HepG2 (cell line): ENCODE results near the gene KIF23. TPM values are rescaled to one million over a fixed set of nuclear protein-coding genes. Genes with fewer than 3 reads are reported as not detected.

ENCODE experiments used
- ATAC-seq: fragments of 200-7000 bp; cut with Tn5 transposase; 3 replicates; pipeline ENCODE4 v1.9.1; 2020; ENCODE audit warnings: mild to moderate bottlenecking, moderate library complexity
- BruUV-seq: library from RNA; stranded (reverse); fragments of 400-500 nt; replicated peaks from 2 replicates; lab custom pipeline; 2021; lab: Mats Ljungman, UMichigan
- CTCF ChIA-PET: fragments of 300-600 bp; formaldehyde crosslinking; extraction: SDS; loops from one replicate; lab custom pipeline; 2021; ENCODE audit warnings: low total read pairs, inconsistent platforms, low intra/inter-chr PET ratio; lab: Yijun Ruan, JAX
- POLR2A ChIA-PET: fragments of 350-600 bp; sonication (Branson Sonifier 250); formaldehyde crosslinking; loops from one replicate; lab custom pipeline; 2020; ENCODE audit warnings: antibody characterized with exemption, inconsistent platforms; lab: Yijun Ruan, JAX
- DNase-seq: peaks from one replicate; pipeline ENCODE4 v3.0.0-alpha.2; 2015; ENCODE audit warnings: low spot score
- FAIRE-seq: peaks from 3 replicates; lab custom pipeline; 2011; peaks lifted over from hg19 to GRCh38; lab: Jason Lieb, UNC
- H2AFZ ChIP-seq: one replicate; pipeline ENCODE4 v1.6.1; 2011; ENCODE audit warnings: low read length, inconsistent platforms
- H3K27ac ChIP-seq: fragments of 300-600 bp; 3 replicates; pipeline ENCODE4 v1.8.0; 2011; ENCODE audit warnings: mixed run types, mild to moderate bottlenecking, mixed read lengths, low read length, inconsistent platforms; ENCODE audit not compliant: insufficient read depth; ENCODE audit errors: extremely low read length
- H3K27me3 ChIP-seq, 2 experiments: fragments of 200-600 bp in 1 of 2; 2 replicates in 1 of 2; 3 replicates in 1 of 2; pipeline versions ENCODE4 v1.6.0 to v1.8.0; 2011; ENCODE audit warnings: low read length in 2 of 2, mild to moderate bottlenecking in 2 of 2, moderate library complexity in 2 of 2, inconsistent platforms in 1 of 2; ENCODE audit not compliant: insufficient read depth in 2 of 2, control insufficient read depth in 1 of 2
- H3K36me3 ChIP-seq, 2 experiments: fragments of 200-600 bp in 1 of 2; replicated peaks in 1 of 2; 2 replicates in 1 of 2; 3 replicates in 1 of 2; pipeline versions ENCODE4 v1.5.1 to v1.8.0; 2011; ENCODE audit warnings: low read length in 2 of 2, inconsistent platforms in 1 of 2; ENCODE audit not compliant: insufficient read depth in 2 of 2, control insufficient read depth in 1 of 2
- H3K4me1 ChIP-seq: 2 replicates; pipeline ENCODE4 v1.5.1; 2012; ENCODE audit warnings: low read length, inconsistent platforms; ENCODE audit not compliant: insufficient read depth
- H3K4me2 ChIP-seq: 2 replicates; pipeline ENCODE4 v1.6.0; 2011; ENCODE audit warnings: low read depth, low read length, inconsistent platforms
- H3K4me3 ChIP-seq, 3 experiments: fragments of 200-600 bp in 1 of 3; sonication (generic), shearing (Covaris generic) in 1 of 3; replicated peaks in 1 of 3; 2 replicates each; pipeline ENCODE4 v1.5.1; 2011 to 2016; ENCODE audit warnings: low read length in 3 of 3, inconsistent platforms in 2 of 3, low read depth in 2 of 3, mild to moderate bottlenecking in 2 of 3, control low read depth in 1 of 3, mixed read lengths in 1 of 3; ENCODE audit not compliant: insufficient read depth in 1 of 3
- H3K79me2 ChIP-seq: one replicate; pipeline ENCODE4 v1.6.1; 2011; ENCODE audit warnings: low read length, inconsistent platforms; ENCODE audit not compliant: insufficient read depth
- H3K9ac ChIP-seq: 2 replicates; pipeline ENCODE4 v1.6.0; 2011; ENCODE audit warnings: mild to moderate bottlenecking, low read depth, low read length, inconsistent platforms; ENCODE audit not compliant: insufficient read depth
- H3K9me3 ChIP-seq: 2 replicates; pipeline ENCODE4 v1.5.1; 2012; ENCODE audit warnings: mild to moderate bottlenecking, low read length
- H4K20me1 ChIP-seq: 2 replicates; pipeline ENCODE4 v1.6.0; 2011; ENCODE audit warnings: inconsistent platforms, mild to moderate bottlenecking, low read length, moderate library complexity; ENCODE audit not compliant: insufficient read depth
- EHMT2 ChIP-seq: fragments of 200-600 bp; sonication (generic); IDR thresholded peaks from 2 replicates; pipeline ENCODE4 v1.7.0; 2017; ENCODE audit warnings: antibody characterized with exemption, low read depth, low read length, borderline replicate concordance
- FLYWCH1 ChIP-seq: sonication (generic); formaldehyde crosslinking; IDR thresholded peaks from 2 replicates; pipeline ENCODE4 v1.8.1; 2023; ENCODE audit warnings: mild to moderate bottlenecking, missing genetic modification reagents
- HNRNPK ChIP-seq: fragments of 200-400 bp; formaldehyde crosslinking; IDR thresholded peaks from 2 replicates; pipeline ENCODE4 v1.6.1; 2018; ENCODE audit warnings: low read length, low read depth, moderate library complexity, mild to moderate bottlenecking; ENCODE audit not compliant: poor library complexity, severe bottlenecking
- MEIS2 ChIP-seq: sonication (generic); formaldehyde crosslinking; IDR thresholded peaks from 2 replicates; pipeline ENCODE4 v1.9.0; 2021; ENCODE audit warnings: mild to moderate bottlenecking, missing genetic modification reagents
- NBN ChIP-seq: fragments of 450-650 bp; conservative IDR thresholded peaks from 2 replicates; pipeline ENCODE4 v1.6.1; 2017
- SIN3A ChIP-seq: IDR thresholded peaks from 2 replicates; pipeline ENCODE4 v1.6.1; 2011; ENCODE audit warnings: low read depth, mild to moderate bottlenecking, control low read depth, low read length, borderline replicate concordance
- SP1 ChIP-seq, 2 experiments: fragments of 450-650 bp in 1 of 2; sonication (generic) in 1 of 2; formaldehyde crosslinking in 1 of 2; IDR thresholded peaks; 2 replicates each; pipeline versions ENCODE4 v1.4.0 to v1.6.1; 2016 to 2020; ENCODE audit warnings: missing genetic modification reagents in 1 of 2
- ZNF335 ChIP-seq: sonication (generic); formaldehyde crosslinking; IDR thresholded peaks from 2 replicates; pipeline ENCODE4 v1.4.0; 2020; ENCODE audit warnings: missing genetic modification reagents
- ZNF761 ChIP-seq: sonication (generic); formaldehyde crosslinking; conservative IDR thresholded peaks from 2 replicates; pipeline ENCODE4 v1.4.0; 2020; ENCODE audit warnings: mild to moderate bottlenecking, missing genetic modification reagents
- WGBS: methylation state at CpG from one replicate; pipeline ENCODE4 v1.1.6; 2017; ENCODE audit warnings: low lambda C conversion rate; 5-methylcytosine and 5-hydroxymethylcytosine counted together
- in situ Hi-C: cut with HindIII; loops from 2 replicates; pipeline ENCODE4 v1.10.0; 2017; ENCODE audit warnings: low pct_unique_long_range_greater_than_20kb; ENCODE audit not compliant: extremely low pct_ligation_motif_present
- intact Hi-C: fragments of 100-400 bp; cut with micrococcal nuclease; formaldehyde crosslinking; loops from one replicate; pipeline ENCODE4 v1.10.0; 2022; ENCODE audit not compliant: unreplicated experiment
- polyA plus RNA-seq, 8 experiments: library from polyadenylated mRNA; depleted of rRNA in 3 of 8; stranded (reverse) in 7 of 8; unstranded in 1 of 8; fragments of >200 nt; fragmentation: Illumina TruSeq in 4 of 8; extraction: Trizol in 4 of 8; gene quantifications; 2 replicates each; pipeline versions ENCODE4 v1.2.1 to v1.2.3, GENCODE V29; 2011 to 2016; ENCODE audit warnings: low read depth in 4 of 8, missing spikeins in 1 of 8, mixed read lengths in 1 of 8; ENCODE audit not compliant: insufficient read depth in 1 of 8
- total RNA-seq, 5 experiments: library from RNA; depleted of rRNA; stranded (reverse); fragments of >200 nt; fragmentation: Illumina TruSeq; extraction: Trizol; gene quantifications; 2 replicates each; pipeline ENCODE4 v1.2.3, GENCODE V29; 2016; ENCODE audit warnings: low read depth in 1 of 5
- TF ChIP-seq, protein P1 (sequence below): sonication (generic); formaldehyde crosslinking; IDR thresholded peaks from 2 replicates; pipeline ENCODE4 v1.4.0; 2020; ENCODE audit warnings: mild to moderate bottlenecking, missing genetic modification reagents
- TF ChIP-seq, protein P2 (sequence below): sonication (generic); formaldehyde crosslinking; IDR thresholded peaks from 2 replicates; pipeline ENCODE4 v1.8.1; 2022; ENCODE audit warnings: mild to moderate bottlenecking, missing genetic modification reagents
- TF ChIP-seq, protein P3 (sequence below): sonication (generic); formaldehyde crosslinking; IDR thresholded peaks from 2 replicates; pipeline ENCODE4 v1.4.0; 2020; ENCODE audit warnings: missing genetic modification reagents
- TF ChIP-seq, protein P4 (sequence below): sonication (generic); formaldehyde crosslinking; IDR thresholded peaks from 2 replicates; pipeline ENCODE4 v1.4.0; 2020; ENCODE audit warnings: low read depth, mild to moderate bottlenecking, missing genetic modification reagents

The KIF23 gene
- total and polyA plus RNA-seq, 2 of the 13 experiments (the other 11 are each of a cell fraction or from before 2014, with no cell fraction given) = 11.3 to 38.1 TPM

DNA sequence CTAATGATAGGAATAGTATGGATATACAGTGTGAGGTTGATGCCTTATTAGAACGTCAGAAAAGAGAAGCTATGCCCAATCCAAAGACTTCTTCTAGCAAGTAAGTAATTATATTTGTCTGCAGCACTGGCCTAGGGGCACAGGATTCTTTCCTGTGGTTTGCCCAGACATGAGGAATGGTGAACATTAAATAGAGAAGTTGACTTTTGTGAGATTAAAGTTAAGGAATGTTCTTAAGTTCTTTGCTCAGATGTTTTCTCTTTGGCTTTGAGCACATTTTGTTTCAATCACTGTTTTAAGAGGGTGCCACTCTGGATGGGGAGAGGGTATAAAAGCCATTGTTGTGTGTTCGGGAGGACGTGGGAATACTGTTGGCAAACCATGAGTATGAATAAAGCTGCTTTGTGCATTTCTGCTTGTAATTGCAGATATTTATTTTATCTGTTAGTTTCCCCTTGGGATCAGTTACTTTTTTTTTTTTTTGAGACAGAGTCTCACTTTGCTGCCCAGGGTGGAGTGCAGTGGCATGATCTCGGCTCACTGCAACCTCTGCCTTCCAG lies 8.3 kb downstream of the KIF23 start (continued):
- TF ChIP-seq, protein P1, sequence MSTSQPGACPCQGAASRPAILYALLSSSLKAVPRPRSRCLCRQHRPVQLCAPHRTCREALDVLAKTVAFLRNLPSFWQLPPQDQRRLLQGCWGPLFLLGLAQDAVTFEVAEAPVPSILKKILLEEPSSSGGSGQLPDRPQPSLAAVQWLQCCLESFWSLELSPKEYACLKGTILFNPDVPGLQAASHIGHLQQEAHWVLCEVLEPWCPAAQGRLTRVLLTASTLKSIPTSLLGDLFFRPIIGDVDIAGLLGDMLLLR = no peak
- no peak for TF ChIP-seq ZNF335 (CRISPR knock-in tag)
- TF ChIP-seq, protein P2, sequence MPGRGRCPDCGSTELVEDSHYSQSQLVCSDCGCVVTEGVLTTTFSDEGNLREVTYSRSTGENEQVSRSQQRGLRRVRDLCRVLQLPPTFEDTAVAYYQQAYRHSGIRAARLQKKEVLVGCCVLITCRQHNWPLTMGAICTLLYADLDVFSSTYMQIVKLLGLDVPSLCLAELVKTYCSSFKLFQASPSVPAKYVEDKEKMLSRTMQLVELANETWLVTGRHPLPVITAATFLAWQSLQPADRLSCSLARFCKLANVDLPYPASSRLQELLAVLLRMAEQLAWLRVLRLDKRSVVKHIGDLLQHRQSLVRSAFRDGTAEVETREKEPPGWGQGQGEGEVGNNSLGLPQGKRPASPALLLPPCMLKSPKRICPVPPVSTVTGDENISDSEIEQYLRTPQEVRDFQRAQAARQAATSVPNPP = no peak

DNA sequence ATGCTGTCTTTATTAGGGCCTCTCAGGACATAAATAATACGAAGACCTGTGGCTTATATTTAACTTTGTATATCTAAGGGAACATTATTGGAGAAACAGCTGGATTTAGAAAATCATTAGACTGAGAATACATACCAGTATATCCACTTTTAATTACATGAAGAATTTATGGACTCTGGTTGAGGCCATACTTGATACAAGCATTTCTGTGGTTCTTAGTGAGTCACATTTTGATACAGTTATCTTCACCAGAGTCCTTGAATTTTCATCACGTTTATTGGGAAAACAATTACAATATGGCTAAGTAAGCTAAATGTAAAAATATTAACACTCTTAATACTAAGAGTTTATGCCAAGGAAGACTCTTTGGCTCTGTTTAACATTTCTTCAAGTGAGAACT lies 9.9 kb downstream of the KIF23 start:
- ChIA-PET CTCF (no interaction called here), POLR2A (no interaction called here)
- Histone ChIP-seq H3K27ac (no peak overlapping the region), H3K4me3 (no peak overlapping the region), H3K27me3 (no peaks in the 10 kb centered on the region), H2AFZ (no peak overlapping the region), H3K4me2 (no peak overlapping the region), H3K36me3 (peaks cover 8 to 64% of the 10 kb centered on the region in 2 experiments), H3K9ac (no peak overlapping the region), H4K20me1 (no peaks in the 10 kb centered on the region), H3K9me3 (no peaks in the 10 kb centered on the region), H3K79me2 (no peaks in the 10 kb centered on the region), H3K4me1 (no peaks in the 10 kb centered on the region)
- no TSS peak for BruUV-seq
- ATAC-seq (no peak), FAIRE-seq (no peak), DNase-seq (no peak)
- in situ Hi-C loops = no loop called here
- no peak for TF ChIP-seq FLYWCH1
- no peak for TF ChIP-seq ZNF761
- TF ChIP-seq HNRNPK = no peak
- no peak for TF ChIP-seq SIN3A
- TF ChIP-seq MEIS2 (CRISPR knock-in tag) = no peak
- TF ChIP-seq, protein P1 = no peak
- no peak for TF ChIP-seq SP1 (IDR thresholded peaks at IDR 0.05)
- TF ChIP-seq SP1 (CRISPR knock-in tag; IDR thresholded peaks at IDR 0.05) = no peak
- TF ChIP-seq EHMT2 = no peak
- TF ChIP-seq, protein P3, sequence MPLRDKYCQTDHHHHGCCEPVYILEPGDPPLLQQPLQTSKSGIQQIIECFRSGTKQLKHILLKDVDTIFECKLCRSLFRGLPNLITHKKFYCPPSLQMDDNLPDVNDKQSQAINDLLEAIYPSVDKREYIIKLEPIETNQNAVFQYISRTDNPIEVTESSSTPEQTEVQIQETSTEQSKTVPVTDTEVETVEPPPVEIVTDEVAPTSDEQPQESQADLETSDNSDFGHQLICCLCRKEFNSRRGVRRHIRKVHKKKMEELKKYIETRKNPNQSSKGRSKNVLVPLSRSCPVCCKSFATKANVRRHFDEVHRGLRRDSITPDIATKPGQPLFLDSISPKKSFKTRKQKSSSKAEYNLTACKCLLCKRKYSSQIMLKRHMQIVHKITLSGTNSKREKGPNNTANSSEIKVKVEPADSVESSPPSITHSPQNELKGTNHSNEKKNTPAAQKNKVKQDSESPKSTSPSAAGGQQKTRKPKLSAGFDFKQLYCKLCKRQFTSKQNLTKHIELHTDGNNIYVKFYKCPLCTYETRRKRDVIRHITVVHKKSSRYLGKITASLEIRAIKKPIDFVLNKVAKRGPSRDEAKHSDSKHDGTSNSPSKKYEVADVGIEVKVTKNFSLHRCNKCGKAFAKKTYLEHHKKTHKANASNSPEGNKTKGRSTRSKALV (CRISPR knock-in tag) = no peak
- TF ChIP-seq, protein P4, sequence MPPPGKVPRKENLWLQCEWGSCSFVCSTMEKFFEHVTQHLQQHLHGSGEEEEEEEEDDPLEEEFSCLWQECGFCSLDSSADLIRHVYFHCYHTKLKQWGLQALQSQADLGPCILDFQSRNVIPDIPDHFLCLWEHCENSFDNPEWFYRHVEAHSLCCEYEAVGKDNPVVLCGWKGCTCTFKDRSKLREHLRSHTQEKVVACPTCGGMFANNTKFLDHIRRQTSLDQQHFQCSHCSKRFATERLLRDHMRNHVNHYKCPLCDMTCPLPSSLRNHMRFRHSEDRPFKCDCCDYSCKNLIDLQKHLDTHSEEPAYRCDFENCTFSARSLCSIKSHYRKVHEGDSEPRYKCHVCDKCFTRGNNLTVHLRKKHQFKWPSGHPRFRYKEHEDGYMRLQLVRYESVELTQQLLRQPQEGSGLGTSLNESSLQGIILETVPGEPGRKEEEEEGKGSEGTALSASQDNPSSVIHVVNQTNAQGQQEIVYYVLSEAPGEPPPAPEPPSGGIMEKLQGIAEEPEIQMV (CRISPR knock-in tag) = no peak
- no peak for TF ChIP-seq NBN
- intact Hi-C loops = no loop called here
- 100% methylated on average over 2 of the region's 2 CpGs for WGBS
